Measurements from ENCODE around the gene SSH2. TPM values are rescaled to one million over a fixed set of nuclear protein-coding genes. Genes with fewer than 3 reads are reported as not detected.

The SSH2 gene
- total RNA-seq, 1 donor, result 13.0 TPM

DNA sequence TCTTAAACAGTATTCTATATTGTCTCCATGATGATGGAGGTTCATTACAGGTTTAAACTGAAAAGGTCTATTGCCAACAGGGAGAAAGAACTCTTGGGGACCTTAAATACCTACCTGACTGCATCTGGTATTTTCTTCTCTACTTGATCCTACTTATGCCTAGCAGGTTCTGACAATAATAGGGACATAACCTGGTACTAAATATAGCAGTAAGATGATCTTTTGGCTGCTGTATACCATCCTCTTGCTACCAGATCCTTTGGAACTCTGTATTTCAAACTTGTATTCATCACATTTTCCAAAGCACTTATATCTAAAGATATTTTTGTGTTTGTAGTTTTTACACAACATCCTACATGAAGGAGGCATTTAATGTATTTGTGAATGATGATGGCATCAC, 160.8 kb downstream of the SSH2 start:
- no peak for DNase-seq (ENCODE audit: insufficient read length, low spot score, missing footprints)
- no peaks in the 10 kb centered on the region for H3K4me1 ChIP-seq (ENCODE audit: insufficient read depth, low read length)
- no peak overlapping the region for H3K4me3 ChIP-seq (ENCODE audit: insufficient read depth, low read length)
- H3K36me3 ChIP-seq (ENCODE audit: insufficient read depth, low read length), result no peaks in the 10 kb centered on the region
- no peak for TF ChIP-seq CTCF (IDR thresholded peaks at IDR 0.05; ENCODE audit: extremely low read depth, low read depth, low read length)
- no peak overlapping the region for H2AFZ ChIP-seq (ENCODE audit: low read length)
- H3K79me2 ChIP-seq (ENCODE audit: insufficient read depth, low read length), result no peaks in the 10 kb centered on the region
- H4K20me1 ChIP-seq (ENCODE audit: insufficient read depth, low read length), result no peaks in the 10 kb centered on the region
- no peaks in the 10 kb centered on the region for H3K9me3 ChIP-seq (ENCODE audit: low read depth, low read length)
- no peak overlapping the region for H3K27ac ChIP-seq (ENCODE audit: low read depth, low read length)
- no peaks in the 10 kb centered on the region for H3K27me3 ChIP-seq (ENCODE audit: insufficient read depth, low read length)
- no peak overlapping the region for H3K4me2 ChIP-seq (ENCODE audit: insufficient read depth, low read length)

DNA sequence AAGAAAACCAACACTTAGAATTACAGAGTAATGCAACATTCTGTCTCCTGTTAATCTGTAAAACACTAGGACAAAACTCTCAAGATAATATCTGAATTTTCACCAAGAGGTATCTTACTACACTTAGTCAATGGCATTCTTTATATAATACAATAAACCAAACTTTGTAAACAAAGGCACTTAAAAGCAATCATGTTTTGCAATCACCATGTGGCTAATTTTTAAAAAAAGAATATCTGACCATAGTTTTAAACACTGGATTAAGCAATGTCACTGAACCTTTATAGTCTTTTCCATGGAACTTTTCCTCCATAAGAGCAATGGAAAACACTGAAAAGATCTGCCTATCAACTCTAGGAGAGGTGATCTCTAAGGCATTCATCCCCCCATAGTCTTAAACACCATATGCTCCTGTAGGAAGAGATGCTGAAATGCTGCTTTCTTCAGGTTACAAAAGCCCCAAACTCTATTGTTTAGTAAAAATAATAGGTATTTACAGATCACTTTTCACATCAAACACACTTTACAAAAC, 163.2 kb downstream of the SSH2 start:
- H3K9me3 ChIP-seq (ENCODE audit: low read depth, low read length), result no peaks in the 10 kb centered on the region

DNA sequence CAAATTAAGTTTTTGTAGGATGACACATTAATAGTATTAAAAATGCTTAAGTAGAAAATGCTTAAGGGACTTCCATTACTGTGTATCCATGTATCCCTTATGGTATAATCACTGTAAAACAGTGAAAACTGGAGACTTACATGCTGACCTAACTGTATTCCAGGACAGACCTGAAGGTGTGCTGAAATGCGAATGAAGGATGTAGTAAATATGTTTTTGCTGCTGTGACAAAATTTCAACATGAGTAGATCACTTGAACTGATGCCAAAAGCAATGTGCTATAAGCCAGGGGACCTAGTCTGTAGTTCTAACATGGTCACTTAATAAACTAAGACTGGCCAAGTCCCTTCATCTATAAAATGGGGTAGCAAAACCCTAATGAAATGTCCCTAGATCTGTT, 165.3 kb downstream of the SSH2 start:
- H3K4me2 ChIP-seq (ENCODE audit: insufficient read depth, low read length), result no peak overlapping the region
- H3K4me1 ChIP-seq (ENCODE audit: insufficient read depth, low read length), result peaks cover 6% of the 10 kb centered on the region
- no peak for TF ChIP-seq CTCF (IDR thresholded peaks at IDR 0.05; ENCODE audit: extremely low read depth, low read depth, low read length)
- no peaks in the 10 kb centered on the region for H3K9me3 ChIP-seq (ENCODE audit: low read depth, low read length)
- H2AFZ ChIP-seq (ENCODE audit: low read length), result no peak overlapping the region
- no peak overlapping the region for H3K4me3 ChIP-seq (ENCODE audit: insufficient read depth, low read length)
- H4K20me1 ChIP-seq (ENCODE audit: insufficient read depth, low read length), result peaks cover 5% of the 10 kb centered on the region
- no peaks in the 10 kb centered on the region for H3K36me3 ChIP-seq (ENCODE audit: insufficient read depth, low read length)
- DNase-seq (ENCODE audit: insufficient read length, low spot score, missing footprints), result no peak
- no peaks in the 10 kb centered on the region for H3K27me3 ChIP-seq (ENCODE audit: insufficient read depth, low read length)
- H3K79me2 ChIP-seq (ENCODE audit: insufficient read depth, low read length), result no peaks in the 10 kb centered on the region
- no peak overlapping the region for H3K27ac ChIP-seq (ENCODE audit: low read depth, low read length)

More for the DNA sequence above, 163.2 kb downstream of the SSH2 start:
- Histone ChIP-seq H3K27ac (ENCODE audit: low read depth, low read length) (no peak overlapping the region), H3K4me2 (ENCODE audit: insufficient read depth, low read length) (no peak overlapping the region), H3K4me3 (ENCODE audit: insufficient read depth, low read length) (no peak overlapping the region), H3K27me3 (ENCODE audit: insufficient read depth, low read length) (no peaks in the 10 kb centered on the region), H2AFZ (ENCODE audit: low read length) (no peak overlapping the region), H4K20me1 (ENCODE audit: insufficient read depth, low read length) (no peaks in the 10 kb centered on the region), H3K79me2 (ENCODE audit: insufficient read depth, low read length) (no peaks in the 10 kb centered on the region), H3K4me1 (ENCODE audit: insufficient read depth, low read length) (no peaks in the 10 kb centered on the region), H3K36me3 (ENCODE audit: insufficient read depth, low read length) (no peaks in the 10 kb centered on the region)
- TF ChIP-seq CTCF (IDR thresholded peaks at IDR 0.05; ENCODE audit: extremely low read depth, low read depth, low read length), result no peak
- no peak for DNase-seq (ENCODE audit: insufficient read length, low spot score, missing footprints)

- no peak overlapping the region for H3K4me3 ChIP-seq (ENCODE audit: insufficient read depth, low read length)
- no peak overlapping the region for H3K27ac ChIP-seq (ENCODE audit: low read depth, low read length)
- peaks cover 6% of the 10 kb centered on the region for H3K4me1 ChIP-seq (ENCODE audit: insufficient read depth, low read length)
- TF ChIP-seq CTCF (IDR thresholded peaks at IDR 0.05; ENCODE audit: extremely low read depth, low read depth, low read length), result no peak
- no peak overlapping the region for H2AFZ ChIP-seq (ENCODE audit: low read length)
- H3K4me2 ChIP-seq (ENCODE audit: insufficient read depth, low read length), result no peak overlapping the region
- H3K79me2 ChIP-seq (ENCODE audit: insufficient read depth, low read length), result no peaks in the 10 kb centered on the region
- no peaks in the 10 kb centered on the region for H3K9me3 ChIP-seq (ENCODE audit: low read depth, low read length)
- H3K36me3 ChIP-seq (ENCODE audit: insufficient read depth, low read length), result no peaks in the 10 kb centered on the region
- H3K27me3 ChIP-seq (ENCODE audit: insufficient read depth, low read length), result no peaks in the 10 kb centered on the region
- DNase-seq (ENCODE audit: insufficient read length, low spot score, missing footprints), result no peak
- peaks cover 5% of the 10 kb centered on the region for H4K20me1 ChIP-seq (ENCODE audit: insufficient read depth, low read length)
These were observed 165.8 kb downstream of the SSH2 start for GRCh38 chr17:29764217-29764616.

Measured in osteoblast (primary cell).